HG03108 (cell line): ENCODE results near the gene ETHE1.

Source experiments
- ATAC-seq: cut with Tn5 transposase; IDR thresholded peaks from one replicate; pipeline ENCODE4 v1.9.1; 2021; ENCODE audit warnings: moderate library complexity; ENCODE audit not compliant: unreplicated experiment

Gene ETHE1

DNA sequence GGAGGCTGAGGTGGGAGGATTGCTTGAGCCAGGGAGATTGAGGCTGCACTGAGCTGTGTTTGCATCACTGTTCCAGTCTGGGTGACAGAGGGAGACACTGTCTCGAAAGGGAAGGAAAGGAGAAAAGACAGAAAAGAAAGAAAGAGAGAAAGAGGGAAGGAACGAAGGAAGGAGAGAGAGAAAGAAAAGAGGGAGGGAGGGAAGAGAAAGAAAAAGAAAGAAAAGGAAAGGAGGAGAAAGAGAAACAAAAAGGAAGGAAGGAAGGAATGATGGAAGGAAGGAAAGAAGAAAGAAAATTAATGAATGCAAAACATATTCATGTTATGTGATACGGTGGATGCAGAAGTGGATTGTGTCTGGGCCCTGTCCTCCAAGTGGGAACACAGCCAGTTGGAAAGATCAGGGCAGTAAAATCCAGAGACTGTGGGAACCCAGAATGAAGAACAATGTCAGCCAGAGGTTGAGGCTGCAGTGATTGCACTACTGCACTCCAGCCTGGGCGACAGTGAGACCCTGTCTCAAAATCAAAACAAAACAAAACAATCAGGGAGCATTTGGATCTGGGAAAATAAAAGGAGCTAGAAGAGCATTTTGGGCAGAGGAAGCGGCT, 28.7 kb downstream of the ETHE1 start:
- no peak for ATAC-seq

DNA sequence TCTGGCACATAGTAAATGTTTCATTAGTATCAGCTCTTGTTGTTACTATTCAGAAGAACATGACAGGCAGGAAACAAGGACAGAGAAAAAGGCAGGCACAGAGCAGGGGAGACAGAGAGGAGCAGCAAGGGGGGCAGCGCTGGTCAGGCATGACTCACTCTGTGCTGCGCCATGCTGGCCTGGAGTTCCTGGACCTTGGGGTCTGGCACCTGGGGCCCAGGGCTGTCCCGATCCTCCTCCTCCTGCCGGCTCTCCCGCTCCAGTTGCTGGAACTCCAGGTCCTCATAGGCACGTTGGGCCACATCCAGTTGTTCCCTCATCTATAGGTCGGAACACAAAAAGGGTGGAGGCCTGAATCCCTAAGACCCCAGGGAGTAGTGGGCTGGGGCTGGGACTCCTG, 30.0 kb downstream of the ETHE1 start:
- no peak for ATAC-seq

- ATAC-seq = no peak
Observed at GRCh38 chr19:43495082-43495481, 31.9 kb downstream of the ETHE1 start.

DNA sequence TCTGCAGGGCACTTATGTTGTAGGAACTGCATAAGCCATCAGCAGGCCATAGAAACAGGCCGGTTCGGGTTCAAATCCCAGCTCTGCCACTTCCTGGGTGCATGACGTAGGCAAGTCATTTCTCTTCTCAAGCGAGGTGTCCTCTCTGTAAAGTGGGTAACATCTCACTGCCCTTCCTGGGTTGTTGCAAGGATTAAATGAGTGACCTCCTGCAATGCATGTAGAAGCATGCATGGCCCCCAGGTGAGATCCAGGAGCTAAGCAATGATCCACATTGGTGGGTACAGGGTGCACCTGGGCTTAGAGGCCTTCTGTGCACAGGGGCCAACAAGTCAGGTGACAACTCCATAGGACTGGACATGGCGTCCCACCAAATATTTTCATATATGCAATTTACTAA, 36.2 kb downstream of the ETHE1 start:
- no peak for ATAC-seq

DNA sequence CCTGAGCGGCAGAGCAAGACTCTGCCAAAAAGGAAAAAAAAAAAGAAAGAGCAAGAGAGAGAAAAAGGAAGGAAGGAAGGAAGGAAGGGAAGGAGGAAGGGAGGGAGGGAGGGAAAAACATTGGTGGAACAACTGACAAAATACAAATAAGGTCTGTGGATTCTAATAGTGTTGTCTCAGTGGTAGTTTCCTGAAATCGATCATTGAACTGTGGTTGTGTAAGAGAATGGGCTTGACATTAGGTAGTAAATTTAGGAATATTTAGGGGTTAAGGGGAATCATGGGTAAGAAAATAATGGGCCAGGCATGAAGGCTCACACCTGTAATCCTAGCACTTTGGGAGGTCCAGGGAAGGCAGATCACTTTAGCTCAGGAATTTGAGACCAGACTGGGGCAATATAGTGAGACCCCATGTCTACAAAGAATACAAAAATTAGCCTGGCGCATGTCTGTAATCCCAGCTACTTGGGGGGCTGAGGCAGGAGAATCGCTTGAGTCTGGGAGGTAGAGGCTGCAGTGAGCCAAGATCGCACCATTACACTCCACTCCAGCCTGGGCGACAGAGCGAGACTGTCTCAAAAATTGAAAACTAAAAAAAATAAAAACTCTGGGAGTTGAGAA, 36.9 kb downstream of the ETHE1 start:
- no peak for ATAC-seq

DNA sequence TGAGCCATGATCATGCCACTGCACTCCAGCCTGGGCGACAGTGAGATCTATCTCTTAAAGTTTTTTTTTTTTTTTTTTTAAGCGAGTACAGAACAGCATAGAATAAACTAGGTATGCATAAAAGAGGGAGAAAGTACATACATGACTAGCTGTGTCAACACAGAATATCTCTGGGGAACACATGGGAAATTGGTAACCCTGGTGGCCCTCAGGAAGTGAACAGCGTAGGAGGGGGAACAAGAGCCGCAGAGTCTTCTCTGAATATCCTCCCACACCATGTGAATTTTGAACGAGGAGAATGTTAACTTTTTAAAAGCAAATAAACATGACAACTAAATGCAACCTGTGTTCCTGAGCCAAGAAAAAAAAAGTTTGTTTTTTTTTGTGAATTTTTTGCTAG, 37.7 kb downstream of the ETHE1 start:
- no peak for ATAC-seq

GRCh38 chr19:43488179-43488578, 38.8 kb downstream of the ETHE1 start:
- no peak for ATAC-seq

DNA sequence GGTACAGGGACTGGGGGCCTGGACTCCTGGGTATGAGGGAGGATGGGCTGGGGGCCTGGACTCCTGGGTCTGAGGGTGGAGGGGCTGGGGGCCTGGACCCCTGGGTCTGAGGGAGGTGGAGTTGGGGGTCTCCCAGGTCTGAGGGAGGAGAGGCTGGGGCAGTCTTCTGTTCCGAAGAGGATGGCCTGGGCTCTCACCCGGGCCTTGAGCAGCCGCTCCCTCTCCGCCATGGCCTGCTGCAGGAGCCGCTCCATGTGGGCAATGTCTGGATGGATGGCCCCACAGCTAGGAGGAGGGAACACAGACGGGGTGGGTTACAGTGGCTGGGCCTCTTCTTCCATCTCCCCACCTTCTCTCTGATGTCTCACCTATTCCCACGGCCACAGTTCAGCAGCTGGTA, 40.6 kb downstream of the ETHE1 start:
- no peak for ATAC-seq

DNA sequence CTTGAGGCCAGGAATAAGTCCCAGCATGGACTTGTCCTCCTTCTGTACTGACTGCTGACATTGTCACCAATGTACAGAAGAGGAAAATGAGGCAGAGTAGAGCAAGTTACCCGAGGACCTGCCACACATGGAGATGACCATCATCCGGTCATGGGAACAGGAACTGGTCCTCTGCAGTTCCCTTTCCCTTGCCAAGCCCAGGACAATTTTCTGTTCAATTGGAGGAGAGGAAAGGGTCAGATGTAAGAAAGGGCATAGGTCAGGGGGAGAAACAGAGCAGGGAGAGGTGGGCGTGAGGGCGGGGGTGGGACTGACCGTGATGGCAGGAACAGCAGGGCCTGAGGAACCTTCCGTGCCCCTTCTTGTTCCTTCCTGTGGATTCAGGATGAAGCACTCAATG, 41.0 kb downstream of the ETHE1 start:
- no peak for ATAC-seq

DNA sequence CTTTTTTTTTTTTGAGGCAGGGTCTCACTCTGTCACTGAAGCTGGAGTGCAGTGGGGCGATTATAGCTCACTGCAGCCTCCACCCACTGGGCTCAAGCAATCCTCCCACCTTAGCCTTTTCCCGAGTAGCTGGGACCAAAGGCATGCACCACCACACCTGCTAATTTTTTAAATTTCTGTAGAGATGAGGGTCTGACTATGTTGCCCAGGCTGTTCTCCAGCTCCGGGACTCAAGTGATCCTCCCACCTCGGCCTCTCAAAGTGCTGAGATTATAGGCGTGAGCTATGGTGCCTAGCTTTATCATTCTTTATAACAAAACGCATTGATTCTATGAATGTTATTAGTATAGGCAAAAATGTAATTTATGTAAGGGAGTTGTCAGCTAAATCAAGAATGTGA, 43.7 kb downstream of the ETHE1 start:
- ATAC-seq = no peak

DNA sequence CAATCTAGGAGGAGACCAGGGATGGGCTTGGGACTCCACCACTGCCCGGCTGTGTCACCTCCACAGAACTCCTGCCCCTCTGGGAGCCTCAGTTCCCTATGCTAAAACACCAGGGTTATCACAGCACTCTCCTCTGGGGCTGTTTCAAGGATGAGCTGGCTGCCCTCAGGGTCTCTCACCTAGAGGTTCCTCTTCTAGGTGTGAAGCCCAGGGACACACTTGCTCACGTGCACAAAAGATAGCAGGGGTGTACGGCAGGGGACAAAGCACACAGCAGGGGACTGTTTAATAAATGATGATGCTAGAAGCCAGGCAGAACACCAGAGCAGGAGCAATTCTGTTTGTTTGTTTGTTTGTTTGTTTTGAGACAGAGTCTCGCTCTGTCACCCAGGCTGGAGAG, 44.8 kb downstream of the ETHE1 start:
- no peak for ATAC-seq

- ATAC-seq = no peak
Observed at GRCh38 chr19:43481701-43482100, 45.3 kb downstream of the ETHE1 start.

DNA sequence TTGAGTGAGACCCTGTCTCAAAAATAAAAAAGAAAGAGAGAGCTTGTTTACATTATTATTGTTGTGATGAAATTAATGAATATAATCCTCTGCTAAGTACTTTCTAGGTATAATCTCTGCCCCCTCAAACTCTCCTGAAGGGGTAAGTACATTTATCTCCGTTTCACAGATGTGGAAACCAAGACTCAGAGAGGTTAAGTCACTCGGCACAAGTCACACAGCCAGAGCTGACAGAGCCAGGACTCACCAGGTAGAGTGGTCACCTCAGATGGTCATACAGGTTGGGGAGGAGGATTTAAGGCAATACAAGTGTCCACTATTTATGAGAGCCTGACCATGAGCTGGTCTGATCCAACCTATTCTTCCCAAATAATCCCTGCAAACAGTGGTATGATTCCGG, 46.4 kb downstream of the ETHE1 start:
- ATAC-seq = no peak

DNA sequence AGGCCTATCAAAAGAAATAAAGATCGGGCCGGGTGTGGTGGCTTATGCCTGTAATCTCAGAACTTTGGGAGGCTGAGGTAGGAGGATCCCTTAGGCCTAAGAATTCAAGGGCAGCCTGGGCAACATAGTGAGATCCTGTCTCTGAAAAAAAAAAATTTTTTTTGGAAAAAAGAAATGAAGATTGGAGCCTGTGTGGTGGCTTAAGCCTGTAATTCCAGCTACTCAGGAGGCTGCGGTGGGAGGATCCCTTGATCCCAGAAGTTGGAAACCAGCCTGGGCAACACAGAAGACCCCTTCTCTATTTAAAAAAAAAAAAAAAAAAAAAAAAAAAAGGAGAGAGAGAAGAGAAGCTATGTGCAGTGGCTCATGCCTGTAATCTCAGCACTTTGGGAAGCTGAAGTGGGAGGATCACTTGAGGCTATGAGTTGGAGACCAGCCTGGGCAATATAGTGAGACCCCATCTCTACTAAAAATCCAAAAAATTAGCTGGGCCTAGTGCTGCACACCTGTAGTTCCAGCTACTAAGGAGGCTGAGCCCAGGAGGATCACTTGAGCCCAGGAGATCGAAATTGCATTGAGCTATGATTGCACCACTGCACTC, 46.9 kb downstream of the ETHE1 start:
- ATAC-seq = no peak

DNA sequence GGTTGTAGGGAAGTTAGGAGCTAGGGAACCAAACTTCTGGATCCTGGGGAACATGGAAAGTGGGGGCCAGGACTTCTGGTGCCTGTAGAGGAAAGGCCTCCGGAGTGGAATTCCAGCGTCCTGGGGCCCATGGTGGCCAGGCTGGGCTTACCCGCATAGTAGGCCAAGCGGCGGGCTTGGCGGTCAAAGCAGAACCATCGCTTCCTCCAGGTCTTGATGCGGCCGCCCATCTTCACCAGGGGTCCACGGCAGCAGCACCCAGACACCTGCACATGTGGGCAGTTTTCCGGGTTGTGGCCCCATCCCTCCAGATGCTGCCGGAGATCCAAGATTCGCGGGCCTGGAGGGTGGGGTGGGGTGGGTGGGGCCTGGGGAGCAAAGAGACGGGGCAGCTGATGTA, 47.8 kb downstream of the ETHE1 start:
- no peak for ATAC-seq

DNA sequence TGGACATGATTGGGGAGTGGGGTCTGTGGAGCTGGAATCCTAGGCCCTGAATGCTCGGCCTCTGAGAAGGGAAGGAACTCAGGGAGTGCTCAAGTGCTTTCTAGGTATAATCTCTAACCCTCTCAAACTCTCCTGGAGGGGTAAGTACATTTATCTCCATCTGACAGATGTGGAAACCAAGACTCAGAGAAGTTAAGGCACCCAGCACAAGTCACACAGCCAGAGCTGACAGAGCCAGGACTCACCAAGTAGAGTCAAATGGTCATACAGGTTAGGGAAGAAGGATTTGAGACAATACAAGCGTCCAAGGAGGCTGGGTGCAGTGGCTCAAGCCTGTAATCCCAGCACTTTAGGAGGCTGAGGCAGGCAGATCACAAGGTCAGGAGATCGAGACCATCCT, 48.7 kb downstream of the ETHE1 start:
- ATAC-seq = no peak

- no peak for ATAC-seq
Observed at GRCh38 chr19:43476606-43477005, 50.4 kb downstream of the ETHE1 start.

- no peak for ATAC-seq
Observed at GRCh38 chr19:43474986-43475705, 51.9 kb downstream of the ETHE1 start.

GRCh38 chr19:43474487-43474886, 52.5 kb downstream of the ETHE1 start:
- ATAC-seq = no peak

GRCh38 chr19:43471091-43471490, 55.9 kb downstream of the ETHE1 start:
- no peak for ATAC-seq

DNA sequence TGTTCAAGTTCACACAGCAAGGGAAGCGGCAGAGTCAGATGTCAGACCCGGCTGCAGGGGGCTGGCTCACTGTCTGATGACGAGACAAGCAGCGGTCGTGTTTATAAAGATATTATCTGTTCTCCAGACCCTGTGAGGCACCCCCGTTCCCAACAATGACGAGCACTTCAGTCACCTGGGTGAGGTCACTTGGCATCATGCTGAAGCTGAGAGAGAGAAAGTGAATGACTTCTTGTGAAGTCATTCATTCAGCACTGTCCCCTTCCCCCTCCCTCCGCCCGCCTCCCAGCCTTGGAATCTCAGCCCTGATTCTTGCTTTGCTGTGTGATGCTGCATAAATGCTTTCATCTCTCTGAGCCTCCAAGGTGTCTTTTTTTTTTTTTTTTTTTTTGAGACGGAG, 56.7 kb downstream of the ETHE1 start:
- ATAC-seq = no peak

- ATAC-seq = no peak
Observed at GRCh38 chr19:43469160-43469480, 57.9 kb downstream of the ETHE1 start.
